GM23338 (cell line): Measurements from ENCODE around the gene RALBP1. TPM values are rescaled to one million over a fixed set of nuclear protein-coding genes. Genes with fewer than 3 reads are reported as not detected.
"Not testable (repeated sequence)": the region's sequence is repeated elsewhere in the genome, so short reads cannot be mapped to it uniquely, and the experiment has no call there.

Experiments
- ATAC-seq: fragments of 200-7000 bp; cut with Tn5 transposase; 3 replicates; pipeline ENCODE4 v1.9.1; 2020
- DNase-seq: peaks from one replicate; pipeline ENCODE4 v3.0.0-alpha.2; 2015; ENCODE audit warnings: low spot score
- H2AFZ ChIP-seq: fragments of 200-600 bp; sonication (generic); 2 replicates; pipeline ENCODE4 v1.8.0; 2016; ENCODE audit warnings: antibody characterized with exemption, mild to moderate bottlenecking, moderate library complexity
- H3F3A ChIP-seq: fragments of 200-600 bp; sonication (generic); replicated peaks from 2 replicates; pipeline ENCODE4 v1.8.0; 2017; ENCODE audit warnings: antibody characterized with exemption, mixed run types, low read depth
- H3K27ac ChIP-seq: fragments of 200-600 bp; sonication (generic); 2 replicates; pipeline ENCODE4 v1.6.1; 2016; ENCODE audit warnings: low read depth
- H3K27me3 ChIP-seq: fragments of 200-600 bp; sonication (generic); 2 replicates; pipeline ENCODE4 v1.8.0; 2016; ENCODE audit warnings: mild to moderate bottlenecking, mixed run types, moderate library complexity; ENCODE audit not compliant: insufficient read depth
- H3K36me3 ChIP-seq: fragments of 200-600 bp; sonication (generic); 2 replicates; pipeline ENCODE4 v1.8.0; 2016; ENCODE audit warnings: mild to moderate bottlenecking; ENCODE audit not compliant: insufficient read depth
- H3K4me1 ChIP-seq: fragments of 200-600 bp; sonication (generic); 2 replicates; pipeline ENCODE4 v1.8.0; 2016; ENCODE audit warnings: mild to moderate bottlenecking, moderate library complexity; ENCODE audit not compliant: insufficient read depth
- H3K4me2 ChIP-seq: fragments of 200-600 bp; sonication (generic); 2 replicates; pipeline ENCODE4 v1.7.1; 2017; ENCODE audit warnings: mixed run types
- H3K4me3 ChIP-seq: fragments of 200-600 bp; sonication (generic); 2 replicates; pipeline ENCODE4 v1.6.1; 2016; ENCODE audit warnings: mixed run types
- H3K79me2 ChIP-seq: fragments of 200-600 bp; sonication (generic); replicated peaks from 2 replicates; pipeline ENCODE4 v1.8.0; 2017; ENCODE audit warnings: mild to moderate bottlenecking; ENCODE audit not compliant: insufficient read depth
- H3K9me2 ChIP-seq: fragments of 200-600 bp; sonication (generic); 2 replicates; pipeline ENCODE4 v1.8.0; 2017; ENCODE audit not compliant: insufficient read depth
- H4K20me1 ChIP-seq: fragments of 200-600 bp; sonication (generic); replicated peaks from 2 replicates; pipeline ENCODE4 v1.8.0; 2017; ENCODE audit warnings: mild to moderate bottlenecking; ENCODE audit not compliant: insufficient read depth
- H3K27ac Mint-ChIP-seq: 2 replicates; pipeline ENCODE4 v1.8.0; 2020; ENCODE audit warnings: inconsistent platforms, mild to moderate bottlenecking, moderate library complexity, mixed read lengths
- H3K27me3 Mint-ChIP-seq: 3 replicates; pipeline ENCODE4 v1.8.0; 2022; ENCODE audit warnings: low read depth, mild to moderate bottlenecking, moderate library complexity, mixed read lengths, inconsistent platforms; ENCODE audit not compliant: insufficient read depth, poor library complexity
- H3K36me3 Mint-ChIP-seq: 3 replicates; pipeline ENCODE4 v1.8.0; 2021; ENCODE audit warnings: low read depth, mild to moderate bottlenecking, inconsistent platforms, moderate library complexity, mixed read lengths
- H3K4me1 Mint-ChIP-seq: 3 replicates; pipeline ENCODE4 v1.8.0; 2020; ENCODE audit warnings: mild to moderate bottlenecking, inconsistent platforms, mixed read lengths
- H3K4me3 Mint-ChIP-seq: 3 replicates; pipeline ENCODE4 v1.8.0; 2021; ENCODE audit warnings: moderate library complexity, mild to moderate bottlenecking, inconsistent platforms, mixed read lengths
- H3K9me3 Mint-ChIP-seq: 3 replicates; pipeline ENCODE4 v1.8.0; 2020; ENCODE audit warnings: moderate library complexity, mild to moderate bottlenecking, inconsistent platforms, mixed read lengths
- CREB1 ChIP-seq: fragments of 250-450 bp; sonication (Bioruptor Pico); IDR thresholded peaks from 2 replicates; pipeline ENCODE4 v1.5.0; 2020; ENCODE audit warnings: low read depth, mild to moderate bottlenecking, moderate library complexity
- EZH2 ChIP-seq: fragments of 200-600 bp; sonication (generic); IDR thresholded peaks from one replicate; pipeline ENCODE4 v1.8.0; 2017; ENCODE audit warnings: antibody characterized with exemption, mild to moderate bottlenecking, low read depth; ENCODE audit not compliant: unreplicated experiment
- ZNF331 ChIP-seq: fragments of 250-450 bp; sonication (Bioruptor Pico); IDR thresholded peaks from 2 replicates; pipeline ENCODE4 v1.5.0; 2020; ENCODE audit warnings: low read depth, mild to moderate bottlenecking, moderate library complexity
- polyA plus RNA-seq: library from polyadenylated mRNA; unstranded; fragments of >200 nt; fragmentation: Nextera tagmentation; extraction: Ambion mirVana; gene quantifications from 2 replicates; pipeline ENCODE4 v1.2.1, GENCODE V29; 2016
- total RNA-seq: library from RNA; depleted of rRNA; stranded (reverse); fragments of >200 nt; shearing (Covaris generic); gene quantifications from 2 replicates; pipeline ENCODE4 v1.2.3, GENCODE V29; 2014
- TF ChIP-seq, protein P1 (sequence below), 2 experiments: fragments of 200-600 bp in 1 of 2; sonication (generic) in 1 of 2; conservative IDR thresholded peaks; 2 replicates each; pipeline versions ENCODE4 v1.5.1 to v1.6.1; 2016 to 2017; ENCODE audit warnings: antibody characterized with exemption in 2 of 2, low read depth in 2 of 2, mild to moderate bottlenecking in 2 of 2, moderate library complexity in 1 of 2
- TF ChIP-seq, protein P2 (sequence below): fragments of 250-450 bp; sonication (Bioruptor Pico); IDR thresholded peaks from 2 replicates; pipeline ENCODE4 v1.5.0; 2020; ENCODE audit warnings: mild to moderate bottlenecking, moderate library complexity

Gene RALBP1
- total and polyA plus RNA-seq, 2 experiments from 2014 or later: 80.9 to 103 TPM

DNA sequence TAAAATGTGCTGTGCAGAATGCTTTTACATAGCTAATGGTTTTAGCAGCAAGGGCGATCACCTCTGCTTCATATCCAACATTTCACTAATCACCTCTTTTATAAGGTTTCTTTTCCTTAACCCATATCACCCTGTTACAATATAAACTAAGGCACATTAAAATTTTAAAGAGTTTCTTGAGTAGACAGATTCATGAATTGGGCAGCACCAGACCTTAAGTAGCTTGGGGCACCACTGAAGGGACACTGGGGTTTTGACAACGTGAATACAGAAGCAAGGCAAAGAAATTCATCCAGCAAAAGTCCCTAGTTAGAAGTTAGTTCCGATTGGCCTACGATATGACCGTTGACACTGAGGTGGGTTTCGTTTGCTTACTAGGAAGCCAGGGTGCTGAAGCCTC, 44.0 kb upstream of the RALBP1 start:
- H3K4me3 ChIP-seq: no peak overlapping the region
- Mint-ChIP-seq H3K36me3 (peaks cover 5% of the 10 kb centered on the region; the same call in 2 of the 3 replicates), H3K9me3 (peaks cover 14% of the 10 kb centered on the region; the same call in 2 of the 3 replicates), H3K27ac (no peak overlapping the region), H3K4me1 (peaks cover 6% of the 10 kb centered on the region), H3K27me3 (peaks cover 6% of the 10 kb centered on the region), H3K4me3 (no peak overlapping the region)
- 0 out of 2 replicates have a peak, but pooled peaks cover 4% of the 10 kb centered on the region for H3K4me1 ChIP-seq
- no peak overlapping the region for H2AFZ ChIP-seq
- no peaks in the 10 kb centered on the region for H3K27me3 ChIP-seq
- no peaks in the 10 kb centered on the region for H3K79me2 ChIP-seq
- H3K36me3 ChIP-seq: peaks cover 3% of the 10 kb centered on the region; the same call in 1 of the 2 replicates
- H3F3A ChIP-seq: no peaks in the 10 kb centered on the region
- no peak overlapping the region for H3K27ac ChIP-seq
- DNase-seq: no peak
- no peaks in the 10 kb centered on the region for H3K9me2 ChIP-seq
- ATAC-seq: no peak
- no peak overlapping the region for H3K4me2 ChIP-seq
- TF ChIP-seq EZH2 (no peak), ZNF331 (CRISPR knock-in tag) (no peak), CREB1 (CRISPR knock-in tag) (no peak)
- TF ChIP-seq, protein P1, sequence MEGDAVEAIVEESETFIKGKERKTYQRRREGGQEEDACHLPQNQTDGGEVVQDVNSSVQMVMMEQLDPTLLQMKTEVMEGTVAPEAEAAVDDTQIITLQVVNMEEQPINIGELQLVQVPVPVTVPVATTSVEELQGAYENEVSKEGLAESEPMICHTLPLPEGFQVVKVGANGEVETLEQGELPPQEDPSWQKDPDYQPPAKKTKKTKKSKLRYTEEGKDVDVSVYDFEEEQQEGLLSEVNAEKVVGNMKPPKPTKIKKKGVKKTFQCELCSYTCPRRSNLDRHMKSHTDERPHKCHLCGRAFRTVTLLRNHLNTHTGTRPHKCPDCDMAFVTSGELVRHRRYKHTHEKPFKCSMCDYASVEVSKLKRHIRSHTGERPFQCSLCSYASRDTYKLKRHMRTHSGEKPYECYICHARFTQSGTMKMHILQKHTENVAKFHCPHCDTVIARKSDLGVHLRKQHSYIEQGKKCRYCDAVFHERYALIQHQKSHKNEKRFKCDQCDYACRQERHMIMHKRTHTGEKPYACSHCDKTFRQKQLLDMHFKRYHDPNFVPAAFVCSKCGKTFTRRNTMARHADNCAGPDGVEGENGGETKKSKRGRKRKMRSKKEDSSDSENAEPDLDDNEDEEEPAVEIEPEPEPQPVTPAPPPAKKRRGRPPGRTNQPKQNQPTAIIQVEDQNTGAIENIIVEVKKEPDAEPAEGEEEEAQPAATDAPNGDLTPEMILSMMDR (conservative IDR thresholded peaks at IDR 0.05; ENCODE audit: low read depth in 2 of 2): no peak
- no peaks in the 10 kb centered on the region for H4K20me1 ChIP-seq

DNA sequence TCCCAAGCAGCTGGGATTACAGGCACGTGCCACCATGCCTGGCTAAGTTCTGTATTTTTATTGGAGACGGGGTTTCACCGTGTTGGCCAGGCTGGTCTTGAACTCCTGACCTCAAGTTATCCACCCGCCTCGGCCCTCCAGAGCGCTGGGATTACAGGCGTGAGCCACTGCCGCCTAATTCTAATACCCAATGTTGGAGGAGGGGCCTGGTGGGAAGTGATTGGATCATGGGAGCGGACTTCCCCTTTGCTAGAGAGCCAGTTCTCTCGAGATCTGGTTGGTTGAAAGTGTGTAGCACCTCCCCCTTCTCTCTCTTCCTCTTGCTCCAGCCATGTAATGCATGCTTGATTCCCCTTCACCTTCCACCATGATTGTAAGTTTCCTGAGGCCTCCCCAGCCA, 42.2 kb upstream of the RALBP1 start:
- not testable (repeated sequence) for H3K27me3 Mint-ChIP-seq, H3K27ac ChIP-seq, H3K9me2 ChIP-seq, H3K4me3 Mint-ChIP-seq, H3K4me3 ChIP-seq, H3K36me3 ChIP-seq, H3K4me2 ChIP-seq, H3K27me3 ChIP-seq, H3F3A ChIP-seq, H3K27ac Mint-ChIP-seq, H4K20me1 ChIP-seq, H3K4me1 Mint-ChIP-seq, H3K79me2 ChIP-seq, H3K36me3 Mint-ChIP-seq, H3K4me1 ChIP-seq
- H3K9me3 Mint-ChIP-seq: peaks cover 14% of the 10 kb centered on the region; the same call in 2 of the 3 replicates
- ATAC-seq: peak; percentile 23; the same call in 1 of the 3 replicates
- peak overlapping the region; percentile 93 for H2AFZ ChIP-seq
- peak; percentile 40 for DNase-seq

DNA sequence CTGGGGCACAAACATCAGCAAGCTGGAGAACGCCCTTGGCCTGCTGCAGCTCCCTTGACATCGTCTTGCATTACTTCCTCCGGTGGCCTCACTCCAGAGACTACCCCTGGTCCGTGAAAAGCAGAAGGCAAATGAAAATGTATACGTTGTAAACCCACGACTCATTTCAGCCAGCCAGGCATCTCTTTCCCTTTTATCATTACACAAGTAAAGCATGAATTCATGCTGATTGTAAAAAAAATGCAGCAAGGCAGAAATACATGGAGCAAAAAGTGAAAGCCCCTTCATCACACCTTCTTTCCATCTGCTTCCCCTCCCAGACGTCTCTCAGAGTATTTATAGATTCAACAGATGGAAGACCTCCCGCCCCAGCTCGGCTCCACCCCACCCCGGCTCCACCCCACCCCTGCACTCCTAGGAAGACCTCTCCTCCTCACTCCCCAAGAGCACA, 41.6 kb upstream of the RALBP1 start:
- peaks cover 7% of the 10 kb centered on the region for H3K27me3 Mint-ChIP-seq
- H3K4me3 Mint-ChIP-seq: no peak overlapping the region
- ATAC-seq (peak; percentile 36), DNase-seq (peak; percentile 12)
- Histone ChIP-seq H3K4me2 (no peak overlapping the region), H3F3A (no peaks in the 10 kb centered on the region), H3K79me2 (no peaks in the 10 kb centered on the region), H2AFZ (peak overlapping the region; percentile 93), H3K4me3 (no peak overlapping the region), H4K20me1 (no peaks in the 10 kb centered on the region), H3K36me3 (peaks cover 3% of the 10 kb centered on the region; the same call in 1 of the 2 replicates), H3K9me2 (no peaks in the 10 kb centered on the region), H3K4me1 (0 out of 2 replicates have a peak, but pooled peaks cover 8% of the 10 kb centered on the region), H3K27ac (no peak overlapping the region), H3K27me3 (no peaks in the 10 kb centered on the region)
- H3K27ac Mint-ChIP-seq: no peak overlapping the region
- H3K4me1 Mint-ChIP-seq: peaks cover 8% of the 10 kb centered on the region
- TF ChIP-seq, protein P2, sequence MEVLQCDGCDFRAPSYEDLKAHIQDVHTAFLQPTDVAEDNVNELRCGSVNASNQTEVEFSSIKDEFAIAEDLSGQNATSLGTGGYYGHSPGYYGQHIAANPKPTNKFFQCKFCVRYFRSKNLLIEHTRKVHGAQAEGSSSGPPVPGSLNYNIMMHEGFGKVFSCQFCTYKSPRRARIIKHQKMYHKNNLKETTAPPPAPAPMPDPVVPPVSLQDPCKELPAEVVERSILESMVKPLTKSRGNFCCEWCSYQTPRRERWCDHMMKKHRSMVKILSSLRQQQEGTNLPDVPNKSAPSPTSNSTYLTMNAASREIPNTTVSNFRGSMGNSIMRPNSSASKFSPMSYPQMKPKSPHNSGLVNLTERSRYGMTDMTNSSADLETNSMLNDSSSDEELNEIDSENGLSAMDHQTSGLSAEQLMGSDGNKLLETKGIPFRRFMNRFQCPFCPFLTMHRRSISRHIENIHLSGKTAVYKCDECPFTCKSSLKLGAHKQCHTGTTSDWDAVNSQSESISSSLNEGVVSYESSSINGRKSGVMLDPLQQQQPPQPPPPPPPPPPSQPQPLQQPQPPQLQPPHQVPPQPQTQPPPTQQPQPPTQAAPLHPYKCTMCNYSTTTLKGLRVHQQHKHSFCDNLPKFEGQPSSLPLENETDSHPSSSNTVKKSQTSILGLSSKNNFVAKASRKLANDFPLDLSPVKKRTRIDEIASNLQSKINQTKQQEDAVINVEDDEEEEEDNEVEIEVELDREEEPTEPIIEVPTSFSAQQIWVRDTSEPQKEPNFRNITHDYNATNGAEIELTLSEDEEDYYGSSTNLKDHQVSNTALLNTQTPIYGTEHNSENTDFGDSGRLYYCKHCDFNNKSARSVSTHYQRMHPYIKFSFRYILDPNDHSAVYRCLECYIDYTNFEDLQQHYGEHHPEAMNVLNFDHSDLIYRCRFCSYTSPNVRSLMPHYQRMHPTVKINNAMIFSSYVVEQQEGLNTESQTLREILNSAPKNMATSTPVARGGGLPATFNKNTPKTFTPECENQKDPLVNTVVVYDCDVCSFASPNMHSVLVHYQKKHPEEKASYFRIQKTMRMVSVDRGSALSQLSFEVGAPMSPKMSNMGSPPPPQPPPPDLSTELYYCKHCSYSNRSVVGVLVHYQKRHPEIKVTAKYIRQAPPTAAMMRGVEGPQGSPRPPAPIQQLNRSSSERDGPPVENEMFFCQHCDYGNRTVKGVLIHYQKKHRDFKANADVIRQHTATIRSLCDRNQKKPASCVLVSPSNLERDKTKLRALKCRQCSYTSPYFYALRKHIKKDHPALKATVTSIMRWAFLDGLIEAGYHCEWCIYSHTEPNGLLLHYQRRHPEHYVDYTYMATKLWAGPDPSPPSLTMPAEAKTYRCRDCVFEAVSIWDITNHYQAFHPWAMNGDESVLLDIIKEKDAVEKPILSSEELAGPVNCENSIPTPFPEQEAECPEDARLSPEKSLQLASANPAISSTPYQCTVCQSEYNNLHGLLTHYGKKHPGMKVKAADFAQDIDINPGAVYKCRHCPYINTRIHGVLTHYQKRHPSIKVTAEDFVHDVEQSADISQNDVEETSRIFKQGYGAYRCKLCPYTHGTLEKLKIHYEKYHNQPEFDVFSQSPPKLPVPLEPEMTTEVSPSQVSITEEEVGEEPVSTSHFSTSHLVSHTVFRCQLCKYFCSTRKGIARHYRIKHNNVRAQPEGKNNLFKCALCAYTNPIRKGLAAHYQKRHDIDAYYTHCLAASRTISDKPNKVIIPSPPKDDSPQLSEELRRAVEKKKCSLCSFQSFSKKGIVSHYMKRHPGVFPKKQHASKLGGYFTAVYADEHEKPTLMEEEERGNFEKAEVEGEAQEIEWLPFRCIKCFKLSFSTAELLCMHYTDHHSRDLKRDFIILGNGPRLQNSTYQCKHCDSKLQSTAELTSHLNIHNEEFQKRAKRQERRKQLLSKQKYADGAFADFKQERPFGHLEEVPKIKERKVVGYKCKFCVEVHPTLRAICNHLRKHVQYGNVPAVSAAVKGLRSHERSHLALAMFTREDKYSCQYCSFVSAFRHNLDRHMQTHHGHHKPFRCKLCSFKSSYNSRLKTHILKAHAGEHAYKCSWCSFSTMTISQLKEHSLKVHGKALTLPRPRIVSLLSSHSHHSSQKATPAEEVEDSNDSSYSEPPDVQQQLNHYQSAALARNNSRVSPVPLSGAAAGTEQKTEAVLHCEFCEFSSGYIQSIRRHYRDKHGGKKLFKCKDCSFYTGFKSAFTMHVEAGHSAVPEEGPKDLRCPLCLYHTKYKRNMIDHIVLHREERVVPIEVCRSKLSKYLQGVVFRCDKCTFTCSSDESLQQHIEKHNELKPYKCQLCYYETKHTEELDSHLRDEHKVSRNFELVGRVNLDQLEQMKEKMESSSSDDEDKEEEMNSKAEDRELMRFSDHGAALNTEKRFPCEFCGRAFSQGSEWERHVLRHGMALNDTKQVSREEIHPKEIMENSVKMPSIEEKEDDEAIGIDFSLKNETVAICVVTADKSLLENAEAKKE (CRISPR knock-in tag): no peak
- peaks cover 14% of the 10 kb centered on the region; the same call in 2 of the 3 replicates for H3K9me3 Mint-ChIP-seq
- peaks cover 5% of the 10 kb centered on the region; the same call in 2 of the 3 replicates for H3K36me3 Mint-ChIP-seq
